SK-N-SH treated with all-trans-retinoic acid at 6 μM for 48 hours (cell line): ENCODE results near the gene ATCAY.

Experiments used
- ATAC-seq: fragments of 200-7000 bp; cut with Tn5 transposase; 3 replicates; pipeline ENCODE4 v1.9.1; 2020; ENCODE audit warnings: mild to moderate bottlenecking, moderate library complexity
- ARNTL ChIP-seq: fragments of 450-650 bp; formaldehyde crosslinking; IDR thresholded peaks from 2 replicates; pipeline ENCODE4 v1.5.0; 2020; ENCODE audit warnings: low read depth, mild to moderate bottlenecking, moderate library complexity, borderline replicate concordance
- BACH2 ChIP-seq: fragments of 250-450 bp; sonication (Bioruptor Pico); IDR thresholded peaks from 2 replicates; pipeline ENCODE4 v1.9.0; 2021; ENCODE audit warnings: mild to moderate bottlenecking, borderline replicate concordance
- CREB5 ChIP-seq: fragments of 250-450 bp; sonication (Bioruptor Pico); IDR thresholded peaks from 2 replicates; pipeline ENCODE4 v1.5.1; 2020; ENCODE audit warnings: low read depth, mild to moderate bottlenecking, moderate library complexity
- CSDC2 ChIP-seq: fragments of 250-450 bp; sonication (Bioruptor Pico); IDR thresholded peaks from 2 replicates; pipeline ENCODE4 v1.5.0; 2020; ENCODE audit warnings: mild to moderate bottlenecking, moderate library complexity
- CSRNP3 ChIP-seq: fragments of 250-450 bp; sonication (Bioruptor Pico); IDR thresholded peaks from 2 replicates; pipeline ENCODE4 v1.5.1; 2021; ENCODE audit warnings: mild to moderate bottlenecking, moderate library complexity
- ESRRG ChIP-seq: fragments of 250-450 bp; sonication (Bioruptor Pico); IDR thresholded peaks from 2 replicates; pipeline ENCODE4 v1.6.1; 2021; ENCODE audit warnings: mild to moderate bottlenecking
- GLIS3 ChIP-seq: fragments of 250-450 bp; sonication (Bioruptor Pico); IDR thresholded peaks from 2 replicates; pipeline ENCODE4 v1.5.0; 2020; ENCODE audit warnings: mild to moderate bottlenecking, moderate library complexity
- ISL1 ChIP-seq: fragments of 250-450 bp; sonication (Bioruptor Pico); IDR thresholded peaks from 2 replicates; pipeline ENCODE4 v2.1.2; 2022; ENCODE audit warnings: mild to moderate bottlenecking, moderate library complexity
- OSR1 ChIP-seq: fragments of 250-450 bp; sonication (Bioruptor Pico); IDR thresholded peaks from 2 replicates; pipeline ENCODE4 v1.8.0; 2022; ENCODE audit warnings: moderate library complexity, mild to moderate bottlenecking, inconsistent platforms
- PPARA ChIP-seq: fragments of 250-450 bp; sonication (Bioruptor Pico); IDR thresholded peaks from 2 replicates; pipeline ENCODE4 v1.5.0; 2020; ENCODE audit warnings: mild to moderate bottlenecking, borderline replicate concordance
- RARB ChIP-seq: fragments of 250-450 bp; sonication (Bioruptor Pico); IDR thresholded peaks from 2 replicates; pipeline ENCODE4 v1.8.0; 2021; ENCODE audit warnings: mild to moderate bottlenecking, moderate library complexity
- SNAI2 ChIP-seq: fragments of 250-450 bp; sonication (Bioruptor Pico); IDR thresholded peaks from 2 replicates; pipeline ENCODE4 v1.5.0; 2020; ENCODE audit warnings: mild to moderate bottlenecking, moderate library complexity
- TCF4 ChIP-seq: fragments of 250-450 bp; sonication (Bioruptor Pico); IDR thresholded peaks from 2 replicates; pipeline ENCODE4 v1.8.0; 2021; ENCODE audit warnings: mild to moderate bottlenecking, moderate library complexity, borderline replicate concordance
- TOX ChIP-seq: fragments of 250-450 bp; sonication (Bioruptor Pico); IDR thresholded peaks from 2 replicates; pipeline ENCODE4 v1.8.0; 2021; ENCODE audit warnings: mild to moderate bottlenecking, moderate library complexity, borderline replicate concordance
- ZC3H10 ChIP-seq: fragments of 250-450 bp; sonication (Bioruptor Pico); IDR thresholded peaks from 2 replicates; pipeline ENCODE4 v1.5.1; 2021; ENCODE audit warnings: mild to moderate bottlenecking, moderate library complexity
- ZFP3 ChIP-seq: fragments of 250-450 bp; sonication (Bioruptor Pico); IDR thresholded peaks from 2 replicates; pipeline ENCODE4 v1.5.0; 2020; ENCODE audit warnings: mild to moderate bottlenecking, moderate library complexity
- ZFP30 ChIP-seq: fragments of 450-650 bp; formaldehyde crosslinking; IDR thresholded peaks from 2 replicates; pipeline ENCODE4 v1.5.0; 2022; ENCODE audit warnings: mild to moderate bottlenecking, moderate library complexity
- ZNF565 ChIP-seq: fragments of 450-650 bp; formaldehyde crosslinking; conservative IDR thresholded peaks from 2 replicates; pipeline ENCODE4 v1.5.0; 2020; ENCODE audit warnings: low read depth, mild to moderate bottlenecking, moderate library complexity
- ZNF70 ChIP-seq: fragments of 450-650 bp; formaldehyde crosslinking; IDR thresholded peaks from 2 replicates; pipeline ENCODE4 v1.5.0; 2020; ENCODE audit warnings: mild to moderate bottlenecking, moderate library complexity
- ZNF8 ChIP-seq: fragments of 450-650 bp; formaldehyde crosslinking; IDR thresholded peaks from 2 replicates; pipeline ENCODE4 v1.5.0; 2020; ENCODE audit warnings: mild to moderate bottlenecking, moderate library complexity
- TF ChIP-seq, protein P1 (sequence below): fragments of 250-450 bp; sonication (Bioruptor Pico); IDR thresholded peaks from 2 replicates; pipeline ENCODE4 v1.5.0; 2020; ENCODE audit warnings: mild to moderate bottlenecking, moderate library complexity
- TF ChIP-seq, protein P2 (sequence below): fragments of 250-450 bp; sonication (Bioruptor Pico); IDR thresholded peaks from 2 replicates; pipeline ENCODE4 v1.8.0; 2020; ENCODE audit warnings: mild to moderate bottlenecking, moderate library complexity, borderline replicate concordance
- TF ChIP-seq, protein P3 (sequence below): fragments of 250-450 bp; sonication (Bioruptor Pico); IDR thresholded peaks from 2 replicates; pipeline ENCODE4 v1.8.0; 2021; ENCODE audit warnings: low read depth, mild to moderate bottlenecking, moderate library complexity, borderline replicate concordance

ATCAY gene

GRCh38 chr19:3840804-3841203 lies 39.7 kb upstream of the ATCAY start (continued):
- TF ChIP-seq, protein P1, sequence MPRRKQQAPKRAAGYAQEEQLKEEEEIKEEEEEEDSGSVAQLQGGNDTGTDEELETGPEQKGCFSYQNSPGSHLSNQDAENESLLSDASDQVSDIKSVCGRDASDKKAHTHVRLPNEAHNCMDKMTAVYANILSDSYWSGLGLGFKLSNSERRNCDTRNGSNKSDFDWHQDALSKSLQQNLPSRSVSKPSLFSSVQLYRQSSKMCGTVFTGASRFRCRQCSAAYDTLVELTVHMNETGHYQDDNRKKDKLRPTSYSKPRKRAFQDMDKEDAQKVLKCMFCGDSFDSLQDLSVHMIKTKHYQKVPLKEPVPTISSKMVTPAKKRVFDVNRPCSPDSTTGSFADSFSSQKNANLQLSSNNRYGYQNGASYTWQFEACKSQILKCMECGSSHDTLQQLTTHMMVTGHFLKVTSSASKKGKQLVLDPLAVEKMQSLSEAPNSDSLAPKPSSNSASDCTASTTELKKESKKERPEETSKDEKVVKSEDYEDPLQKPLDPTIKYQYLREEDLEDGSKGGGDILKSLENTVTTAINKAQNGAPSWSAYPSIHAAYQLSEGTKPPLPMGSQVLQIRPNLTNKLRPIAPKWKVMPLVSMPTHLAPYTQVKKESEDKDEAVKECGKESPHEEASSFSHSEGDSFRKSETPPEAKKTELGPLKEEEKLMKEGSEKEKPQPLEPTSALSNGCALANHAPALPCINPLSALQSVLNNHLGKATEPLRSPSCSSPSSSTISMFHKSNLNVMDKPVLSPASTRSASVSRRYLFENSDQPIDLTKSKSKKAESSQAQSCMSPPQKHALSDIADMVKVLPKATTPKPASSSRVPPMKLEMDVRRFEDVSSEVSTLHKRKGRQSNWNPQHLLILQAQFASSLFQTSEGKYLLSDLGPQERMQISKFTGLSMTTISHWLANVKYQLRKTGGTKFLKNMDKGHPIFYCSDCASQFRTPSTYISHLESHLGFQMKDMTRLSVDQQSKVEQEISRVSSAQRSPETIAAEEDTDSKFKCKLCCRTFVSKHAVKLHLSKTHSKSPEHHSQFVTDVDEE (CRISPR knock-in tag): no peak
- TF ChIP-seq CSDC2 (no peak), PPARA (CRISPR knock-in tag) (no peak), CREB5 (CRISPR knock-in tag) (no peak), OSR1 (CRISPR knock-in tag) (no peak), BACH2 (CRISPR knock-in tag) (no peak), ESRRG (no peak), ZNF8 (CRISPR knock-in tag) (no peak), ZFP30 (CRISPR knock-in tag) (no peak), ISL1 (no peak)
- TF ChIP-seq, protein P2, sequence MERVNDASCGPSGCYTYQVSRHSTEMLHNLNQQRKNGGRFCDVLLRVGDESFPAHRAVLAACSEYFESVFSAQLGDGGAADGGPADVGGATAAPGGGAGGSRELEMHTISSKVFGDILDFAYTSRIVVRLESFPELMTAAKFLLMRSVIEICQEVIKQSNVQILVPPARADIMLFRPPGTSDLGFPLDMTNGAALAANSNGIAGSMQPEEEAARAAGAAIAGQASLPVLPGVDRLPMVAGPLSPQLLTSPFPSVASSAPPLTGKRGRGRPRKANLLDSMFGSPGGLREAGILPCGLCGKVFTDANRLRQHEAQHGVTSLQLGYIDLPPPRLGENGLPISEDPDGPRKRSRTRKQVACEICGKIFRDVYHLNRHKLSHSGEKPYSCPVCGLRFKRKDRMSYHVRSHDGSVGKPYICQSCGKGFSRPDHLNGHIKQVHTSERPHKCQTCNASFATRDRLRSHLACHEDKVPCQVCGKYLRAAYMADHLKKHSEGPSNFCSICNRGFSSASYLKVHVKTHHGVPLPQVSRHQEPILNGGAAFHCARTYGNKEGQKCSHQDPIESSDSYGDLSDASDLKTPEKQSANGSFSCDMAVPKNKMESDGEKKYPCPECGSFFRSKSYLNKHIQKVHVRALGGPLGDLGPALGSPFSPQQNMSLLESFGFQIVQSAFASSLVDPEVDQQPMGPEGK: no peak

GRCh38 chr19:3842948-3843347 lies 37.5 kb upstream of the ATCAY start:
- TF ChIP-seq CREB5 (CRISPR knock-in tag) (no peak), CSRNP3 (CRISPR knock-in tag) (no peak), TCF4 (no peak), SNAI2 (CRISPR knock-in tag) (no peak), ZNF565 (no peak), ESRRG (no peak), ZC3H10 (CRISPR knock-in tag) (no peak), BACH2 (CRISPR knock-in tag) (no peak), ARNTL (CRISPR knock-in tag) (no peak), GLIS3 (CRISPR knock-in tag) (no peak), RARB (CRISPR knock-in tag) (no peak), ZNF70 (CRISPR knock-in tag) (no peak), ZFP3 (CRISPR knock-in tag) (no peak), ZNF8 (CRISPR knock-in tag) (no peak)
- ATAC-seq: no peak

GRCh38 chr19:3844596-3844995 lies 35.9 kb upstream of the ATCAY start:
- TF ChIP-seq BACH2 (CRISPR knock-in tag) (no peak), ZNF8 (CRISPR knock-in tag) (no peak), OSR1 (CRISPR knock-in tag) (no peak), ZFP30 (CRISPR knock-in tag) (no peak), GLIS3 (CRISPR knock-in tag) (no peak), TCF4 (no peak), TOX (CRISPR knock-in tag) (no peak), ZNF70 (CRISPR knock-in tag) (no peak), ISL1 (no peak), CSRNP3 (CRISPR knock-in tag) (no peak)
- TF ChIP-seq, protein P3, sequence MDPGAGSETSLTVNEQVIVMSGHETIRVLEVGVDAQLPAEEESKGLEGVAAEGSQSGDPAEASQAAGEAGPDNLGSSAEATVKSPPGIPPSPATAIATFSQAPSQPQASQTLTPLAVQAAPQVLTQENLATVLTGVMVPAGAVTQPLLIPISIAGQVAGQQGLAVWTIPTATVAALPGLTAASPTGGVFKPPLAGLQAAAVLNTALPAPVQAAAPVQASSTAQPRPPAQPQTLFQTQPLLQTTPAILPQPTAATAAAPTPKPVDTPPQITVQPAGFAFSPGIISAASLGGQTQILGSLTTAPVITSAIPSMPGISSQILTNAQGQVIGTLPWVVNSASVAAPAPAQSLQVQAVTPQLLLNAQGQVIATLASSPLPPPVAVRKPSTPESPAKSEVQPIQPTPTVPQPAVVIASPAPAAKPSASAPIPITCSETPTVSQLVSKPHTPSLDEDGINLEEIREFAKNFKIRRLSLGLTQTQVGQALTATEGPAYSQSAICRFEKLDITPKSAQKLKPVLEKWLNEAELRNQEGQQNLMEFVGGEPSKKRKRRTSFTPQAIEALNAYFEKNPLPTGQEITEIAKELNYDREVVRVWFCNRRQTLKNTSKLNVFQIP: no peak
- peak; percentile 60 for ATAC-seq
